DMS53 treated with DMSO at 0.1 percent for 48 hours (cell line): ENCODE data around the gene ASTL.

Experiments
- DNase-seq: peaks from one replicate; lab custom pipeline; 2025; ENCODE audit not compliant: unreplicated experiment; lab: John Stamatoyannopoulos, UW

Gene ASTL

DNA sequence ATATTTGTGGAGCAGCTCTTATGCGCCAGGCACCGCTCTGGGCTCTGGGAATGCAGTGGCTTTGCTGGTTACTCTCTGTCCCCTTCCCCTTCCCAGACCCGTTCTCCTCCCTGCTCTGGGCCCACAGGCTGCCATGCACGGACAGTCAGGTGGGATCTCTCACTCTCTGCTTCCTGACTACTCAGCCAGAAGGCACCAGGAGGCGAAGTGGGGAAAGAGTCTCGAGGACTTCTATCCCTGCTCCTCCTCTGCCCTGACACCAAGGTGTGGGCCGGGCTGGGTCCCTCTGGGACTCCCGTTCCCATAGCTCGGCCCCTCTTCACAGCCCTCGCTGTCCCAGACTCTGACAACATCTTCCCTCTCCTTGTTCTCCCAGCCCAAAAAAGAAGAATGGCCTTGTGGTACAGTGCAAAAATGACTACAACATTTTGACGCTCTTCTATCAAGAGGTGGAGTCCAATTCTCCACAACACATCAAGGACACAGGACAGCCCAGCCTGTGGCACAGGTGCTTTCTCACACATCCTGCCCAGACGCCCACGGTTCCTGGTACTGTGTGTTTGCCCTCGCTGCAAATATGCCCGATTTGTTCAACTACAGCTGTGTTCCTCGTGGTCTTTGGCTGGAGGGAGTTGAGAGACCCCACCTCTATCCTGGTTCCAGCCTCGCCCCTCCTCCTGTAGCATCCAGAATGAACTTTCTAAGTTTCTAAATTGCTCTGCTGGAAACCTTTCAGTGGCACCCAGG, 21.0 kb upstream of the ASTL start:
- no peak for DNase-seq

DNA sequence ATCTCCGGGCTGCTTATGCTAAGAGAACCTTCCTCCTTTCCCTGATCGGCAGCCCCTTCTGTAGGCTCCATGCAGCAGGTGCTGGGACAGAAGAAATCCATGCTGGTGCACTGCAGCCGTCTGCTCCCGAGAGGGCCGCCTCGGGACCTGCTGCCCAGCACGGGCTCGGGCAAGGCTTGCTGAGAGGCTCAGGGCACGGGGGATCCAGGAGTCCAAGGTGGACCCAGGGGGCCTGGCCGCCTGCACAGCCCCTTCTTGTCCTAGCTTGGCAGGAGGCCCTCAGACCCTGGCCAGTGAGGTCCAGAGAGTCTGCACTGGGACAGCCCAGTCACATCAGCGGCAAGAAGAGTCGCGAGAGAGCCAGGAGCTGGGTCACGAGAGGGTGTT, 20.2 kb upstream of the ASTL start:
- DNase-seq: no peak

DNA sequence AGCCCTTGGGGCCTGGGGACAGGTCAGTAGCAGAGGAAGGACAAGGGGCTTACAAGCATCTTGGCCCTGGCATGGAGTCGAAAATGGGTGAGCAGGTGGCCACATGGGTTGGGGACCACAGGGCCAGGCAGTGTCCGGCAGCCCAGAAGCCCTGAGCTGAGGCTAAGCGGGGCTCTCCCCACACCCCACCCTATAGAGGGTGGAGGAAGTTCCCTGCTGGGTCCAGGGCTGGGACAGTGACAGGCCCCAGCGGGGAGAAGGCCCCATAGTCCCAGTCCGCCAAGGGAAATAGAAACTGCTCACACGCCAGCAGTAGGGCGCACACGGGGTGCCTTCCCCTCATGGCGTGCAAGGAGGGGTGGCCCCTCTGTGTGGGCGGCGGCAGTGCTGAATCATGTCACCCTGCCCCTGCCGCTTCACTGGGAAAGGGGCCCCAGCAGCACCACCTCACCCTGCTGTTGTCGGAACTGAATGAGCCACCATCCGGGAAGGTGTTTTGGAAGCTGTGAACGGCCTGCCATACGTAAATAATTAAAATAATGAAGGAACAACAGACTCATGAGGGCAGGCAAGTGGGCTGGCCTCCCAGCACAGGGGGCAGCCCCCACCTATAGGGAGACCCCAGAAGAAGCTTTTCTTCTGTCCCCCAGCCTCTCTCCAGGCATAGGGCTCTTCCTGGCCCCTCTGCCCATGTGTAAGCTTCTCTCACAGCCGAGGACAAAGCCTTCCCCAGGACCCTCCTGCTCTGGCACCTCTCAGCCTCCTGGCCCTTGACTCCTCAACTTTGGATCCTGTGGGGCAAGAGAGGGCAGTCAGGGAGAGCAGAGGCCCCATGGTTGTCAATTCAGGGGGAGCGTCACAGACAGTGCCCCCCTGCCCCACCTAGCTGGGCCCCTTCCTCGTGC, 19.6 kb upstream of the ASTL start:
- DNase-seq: no peak

DNA sequence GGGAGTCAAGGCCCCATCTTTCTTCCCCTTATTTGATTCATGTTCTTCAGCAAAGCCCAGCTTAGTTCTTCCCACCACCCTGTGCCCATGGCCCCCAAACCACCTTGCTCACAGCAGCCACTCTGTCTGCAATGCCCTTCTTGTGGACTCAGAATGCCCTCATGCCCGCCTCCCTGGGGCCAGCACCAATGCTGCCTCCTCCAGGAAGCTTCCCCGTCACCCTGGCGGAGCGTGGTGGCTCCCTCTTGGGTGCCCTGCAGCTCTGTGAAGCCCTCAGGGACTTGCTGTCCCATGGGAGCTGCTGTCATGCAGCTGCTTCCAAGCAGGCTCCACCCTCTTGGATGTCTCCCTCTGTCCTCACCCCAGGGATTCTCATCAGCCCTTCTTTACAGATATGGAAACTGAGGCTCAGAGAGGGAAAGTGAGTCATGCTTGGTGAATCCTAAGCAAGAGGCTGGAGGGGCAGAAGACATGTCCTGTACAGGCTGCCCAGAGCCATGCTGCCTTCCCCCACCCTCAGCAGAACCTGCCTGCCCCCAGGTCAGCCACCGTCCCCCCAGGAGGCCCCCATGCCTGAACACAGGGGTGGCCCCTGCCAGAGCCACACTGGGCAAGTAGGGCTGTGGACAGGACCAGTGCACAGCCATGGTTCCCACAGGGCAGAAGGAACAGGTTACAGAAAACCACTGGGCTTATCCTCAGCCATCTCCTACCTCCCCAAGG, 18.8 kb upstream of the ASTL start:
- DNase-seq: no peak

DNA sequence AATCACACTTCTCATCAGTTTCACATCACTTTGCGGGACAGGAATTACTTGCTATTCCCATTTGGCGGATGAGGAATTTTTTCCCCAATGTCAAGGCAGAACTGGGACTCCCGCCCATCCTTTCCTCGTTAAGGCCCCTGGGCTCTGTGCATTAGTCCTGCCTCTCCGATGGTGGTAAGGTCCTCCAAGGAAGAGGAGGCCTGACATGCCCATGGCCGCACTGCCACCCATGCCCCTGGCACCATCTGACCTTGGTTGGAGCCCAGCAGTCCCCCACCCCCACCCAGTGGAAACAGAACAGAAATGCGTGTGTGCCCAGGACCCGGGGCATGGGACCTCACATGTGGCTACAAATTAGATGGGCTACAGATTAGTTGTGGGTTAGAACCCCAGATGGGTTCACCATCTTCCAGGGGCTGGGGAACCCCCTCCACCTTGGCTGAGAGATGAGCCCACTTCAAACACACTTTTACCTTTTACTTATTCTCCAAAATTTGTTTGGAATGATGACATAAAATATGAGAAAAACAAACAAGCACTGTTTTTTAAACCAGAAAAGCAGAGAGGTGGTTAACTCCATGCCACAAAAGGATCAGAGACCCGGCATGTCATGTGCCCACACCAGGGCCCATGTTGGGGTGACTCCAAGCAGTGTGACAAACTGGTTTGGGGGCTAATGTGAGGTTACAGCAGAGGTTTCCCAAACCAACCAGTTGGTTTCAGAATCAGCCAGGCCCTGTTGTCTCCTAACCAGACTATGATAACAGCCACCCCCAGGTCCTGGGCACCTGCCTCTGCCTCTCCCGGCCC, 17.9 kb upstream of the ASTL start:
- no peak for DNase-seq

DNA sequence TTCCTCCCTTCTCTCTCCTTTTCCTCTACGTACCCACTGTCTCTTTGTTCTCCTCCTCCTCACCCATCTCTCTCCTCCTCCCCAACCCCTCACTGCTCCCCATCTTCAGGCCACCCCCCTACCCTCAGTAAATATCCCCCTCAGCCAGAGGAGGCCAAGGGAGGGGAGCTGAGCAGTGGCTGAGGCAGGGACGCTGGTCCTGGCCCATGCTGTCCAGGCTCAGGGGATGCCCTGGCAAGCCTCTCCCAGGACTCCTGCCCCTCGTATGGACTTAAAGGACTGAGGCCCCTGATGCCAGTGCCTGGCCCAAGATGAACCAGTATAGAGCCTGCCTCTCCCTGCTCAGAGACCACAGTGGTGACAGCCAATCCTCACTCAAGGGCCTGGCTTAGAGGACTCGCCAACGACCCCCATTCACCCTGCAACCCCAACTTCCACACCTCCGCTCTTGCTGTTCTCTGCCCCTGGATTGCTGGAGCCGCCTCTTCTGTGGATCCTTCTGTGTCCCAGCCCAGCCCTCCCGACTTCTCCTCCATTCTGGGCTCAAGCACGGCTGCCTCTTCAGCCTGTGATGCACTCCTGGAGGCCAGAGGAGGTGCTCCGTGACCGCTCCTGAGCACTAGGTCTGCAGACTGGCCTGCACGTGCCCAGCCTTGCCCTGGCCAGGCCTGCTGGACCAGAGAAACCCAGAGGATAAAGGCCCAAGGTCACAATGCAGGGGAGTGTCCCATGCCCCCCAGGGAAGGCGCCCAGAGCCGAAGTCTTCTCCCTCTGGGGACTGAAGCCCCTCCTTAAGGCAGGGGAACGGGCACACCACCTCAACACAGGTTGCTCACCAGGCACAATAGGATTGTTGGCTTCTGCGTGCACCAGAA, 16.4 kb upstream of the ASTL start:
- DNase-seq: no peak

DNA sequence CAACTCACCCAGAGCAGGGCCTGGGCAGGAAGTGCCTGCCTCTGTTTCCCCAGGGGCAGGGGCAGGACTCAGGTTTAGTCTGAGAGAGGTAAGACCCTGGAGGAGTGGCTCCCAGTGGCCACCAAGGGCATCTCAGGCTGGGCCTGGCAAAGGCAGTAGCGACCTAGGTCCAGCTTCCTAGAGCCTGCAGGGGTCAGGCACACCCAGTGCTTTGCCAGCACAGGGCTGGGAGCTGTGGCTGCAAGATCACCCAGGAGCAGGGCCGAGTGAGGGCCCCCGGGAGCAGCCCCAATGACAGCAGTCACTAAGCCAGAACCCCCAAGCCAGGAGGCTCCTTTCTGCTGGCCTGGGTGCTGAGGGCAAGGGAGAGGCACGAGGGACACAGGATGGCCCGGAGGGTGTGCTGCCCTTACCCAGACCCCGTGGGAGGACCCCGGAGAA, 15.7 kb upstream of the ASTL start:
- DNase-seq: no peak

DNA sequence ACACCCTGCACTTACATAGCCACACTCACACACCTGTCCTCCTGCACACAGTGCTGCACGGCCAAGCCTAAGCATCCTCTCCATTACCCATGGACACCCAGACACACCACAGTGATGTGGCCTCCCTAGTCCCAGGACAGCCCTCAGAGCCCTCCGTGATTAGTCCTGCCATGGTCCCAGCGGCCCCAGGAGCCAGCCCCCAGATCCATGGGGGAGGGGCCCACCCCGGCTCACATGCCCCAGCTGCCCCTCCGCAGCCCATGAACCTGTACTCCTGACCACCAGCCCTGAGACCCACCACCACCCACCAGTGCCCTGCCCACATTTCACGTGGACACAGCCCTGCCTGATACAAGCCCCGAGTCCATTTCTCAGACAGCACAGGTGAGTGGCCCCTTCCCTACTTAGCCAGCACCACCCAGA, 15.0 kb upstream of the ASTL start:
- DNase-seq: no peak

DNA sequence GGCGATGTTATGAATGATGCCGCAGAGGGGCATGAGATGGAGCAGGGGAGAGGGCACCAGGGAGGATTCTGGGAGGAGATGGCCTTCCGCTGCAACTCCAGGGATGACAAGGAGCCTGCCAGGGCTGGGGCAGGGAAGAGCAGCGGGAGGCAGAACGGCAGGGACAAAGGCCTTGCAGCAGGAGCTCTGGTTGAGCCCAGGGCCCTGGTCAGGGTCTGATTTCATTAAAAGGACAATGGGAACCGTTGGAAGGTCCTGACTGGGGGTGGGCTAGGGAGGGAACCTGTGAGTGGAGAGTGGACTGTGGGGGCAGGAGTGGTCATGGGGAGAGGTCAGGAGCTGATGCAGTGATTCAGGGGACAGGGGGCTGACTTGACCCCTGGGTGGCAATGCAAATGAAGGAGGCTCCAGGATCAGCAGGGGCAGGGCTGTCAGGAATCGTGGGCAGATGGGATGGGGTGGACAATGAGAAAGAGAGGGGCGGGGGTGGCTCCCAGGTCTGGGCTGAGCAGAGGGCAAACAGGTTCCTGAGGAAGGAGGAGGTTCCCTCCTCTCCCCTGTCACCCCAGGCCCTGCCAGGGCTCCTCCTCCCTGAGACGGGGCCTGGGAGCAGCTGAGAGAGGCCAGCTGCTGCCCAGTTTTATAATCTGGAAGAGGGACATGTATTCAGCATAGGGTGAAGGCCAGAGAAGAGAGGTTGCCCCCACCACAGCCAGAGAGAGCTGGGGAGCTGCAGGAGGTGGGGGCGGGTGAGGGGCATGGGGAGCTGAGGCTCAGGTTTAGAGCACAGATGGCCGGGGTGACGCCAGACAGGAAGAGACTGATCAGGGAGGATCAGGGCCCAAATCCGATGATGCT, 14.2 kb upstream of the ASTL start:
- DNase-seq: no peak

DNA sequence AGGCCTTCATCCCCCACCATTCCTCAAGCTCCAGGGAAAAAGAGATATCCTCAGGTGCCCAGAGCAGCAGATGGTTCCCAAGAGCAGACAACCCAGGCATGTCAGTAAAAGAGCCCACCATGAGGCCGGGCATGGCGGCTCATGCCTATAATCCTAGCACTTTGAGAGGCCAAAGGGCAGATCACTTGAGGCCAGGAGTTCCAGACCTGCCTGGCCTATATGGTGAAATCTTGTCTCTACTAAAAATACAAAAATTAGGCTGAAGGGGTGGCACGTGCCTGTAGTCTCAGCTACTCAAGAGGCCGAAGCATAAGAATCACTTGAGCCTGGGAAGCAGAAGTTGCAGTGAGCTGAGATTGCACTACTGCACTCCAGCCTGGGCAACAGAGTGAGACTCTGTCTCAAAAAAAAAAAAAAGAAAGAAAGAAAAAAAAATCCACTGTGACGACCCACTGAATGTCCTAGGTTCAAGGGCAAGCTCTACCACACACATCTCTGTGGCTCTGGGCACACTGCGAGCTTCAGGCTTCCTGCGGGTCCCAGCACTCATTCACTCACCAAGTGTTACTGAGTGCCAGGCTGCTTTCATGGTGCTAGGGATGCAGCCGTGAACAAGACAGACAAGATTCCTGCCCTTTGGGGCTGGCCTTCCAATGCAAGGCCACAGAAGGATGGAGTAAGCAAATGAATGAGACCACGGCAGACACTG, 13.4 kb upstream of the ASTL start:
- no peak for DNase-seq

DNA sequence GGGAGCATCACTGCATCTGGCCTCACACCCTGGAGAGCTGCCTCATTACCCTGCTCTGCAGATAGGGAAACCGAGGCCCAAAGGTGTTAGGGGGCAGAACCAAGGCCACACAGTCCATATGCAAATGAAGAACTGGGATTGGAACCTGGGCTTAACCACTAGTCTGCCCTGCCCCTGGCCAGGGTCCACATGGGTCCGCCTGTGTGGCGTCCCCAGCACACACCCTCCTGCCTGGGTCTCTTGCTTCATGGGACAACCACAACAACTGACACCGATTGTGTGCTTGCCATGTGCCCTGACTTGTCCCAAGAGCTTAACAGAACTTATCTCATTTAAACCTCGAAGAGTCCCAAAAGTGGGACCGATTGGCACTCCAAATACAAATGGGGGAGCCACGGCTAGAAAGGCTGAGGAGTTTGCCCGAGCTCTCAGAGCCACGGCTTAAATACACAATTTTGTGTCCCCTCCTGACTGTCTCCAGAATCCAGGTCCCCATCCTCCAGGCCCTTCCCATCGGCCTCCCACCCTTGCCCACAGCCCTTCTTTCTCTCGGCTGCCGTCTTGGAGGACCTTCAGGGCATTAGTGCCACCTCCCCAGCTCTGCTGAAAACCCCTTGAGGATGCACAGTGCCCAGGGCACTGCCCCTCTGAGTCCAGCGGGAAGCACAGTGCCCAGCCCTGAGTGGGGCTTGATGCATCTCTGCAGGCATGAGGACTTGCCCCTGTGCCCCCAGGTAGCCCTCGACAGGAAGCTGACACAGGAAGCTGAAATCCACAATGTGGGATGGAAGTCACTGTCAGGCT, 12.7 kb upstream of the ASTL start:
- DNase-seq: no peak

DNA sequence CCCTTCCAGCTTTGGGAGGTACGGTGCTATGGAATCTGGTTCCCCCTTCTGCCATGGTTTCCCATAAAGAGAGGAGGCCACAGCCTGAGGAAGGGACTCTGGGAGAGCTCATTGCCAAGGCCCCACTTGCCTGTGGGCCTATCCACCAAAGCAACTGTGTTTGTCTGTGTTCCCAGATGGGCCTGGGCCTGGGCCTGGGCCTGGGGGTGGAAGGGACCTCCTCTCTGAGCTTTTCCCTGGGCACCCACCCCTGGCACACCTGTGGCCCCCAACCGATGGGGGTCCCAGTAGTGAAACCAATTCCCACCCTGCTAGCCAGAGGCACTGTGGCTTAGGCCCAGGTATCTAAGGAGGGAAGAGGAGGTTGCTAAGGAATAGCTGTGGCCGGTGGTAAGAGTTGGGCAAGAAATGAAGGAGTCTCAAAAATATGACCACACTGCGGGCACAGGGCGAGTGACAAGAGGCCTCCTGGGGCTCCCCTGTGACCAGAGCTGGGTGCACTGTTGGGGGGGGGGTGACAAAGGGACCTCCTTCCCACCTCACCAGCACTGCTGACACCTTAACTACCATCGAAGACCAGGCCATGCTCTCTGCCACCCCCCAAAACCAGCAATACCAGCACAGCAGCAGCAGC, 11.8 kb upstream of the ASTL start:
- DNase-seq: no peak

DNA sequence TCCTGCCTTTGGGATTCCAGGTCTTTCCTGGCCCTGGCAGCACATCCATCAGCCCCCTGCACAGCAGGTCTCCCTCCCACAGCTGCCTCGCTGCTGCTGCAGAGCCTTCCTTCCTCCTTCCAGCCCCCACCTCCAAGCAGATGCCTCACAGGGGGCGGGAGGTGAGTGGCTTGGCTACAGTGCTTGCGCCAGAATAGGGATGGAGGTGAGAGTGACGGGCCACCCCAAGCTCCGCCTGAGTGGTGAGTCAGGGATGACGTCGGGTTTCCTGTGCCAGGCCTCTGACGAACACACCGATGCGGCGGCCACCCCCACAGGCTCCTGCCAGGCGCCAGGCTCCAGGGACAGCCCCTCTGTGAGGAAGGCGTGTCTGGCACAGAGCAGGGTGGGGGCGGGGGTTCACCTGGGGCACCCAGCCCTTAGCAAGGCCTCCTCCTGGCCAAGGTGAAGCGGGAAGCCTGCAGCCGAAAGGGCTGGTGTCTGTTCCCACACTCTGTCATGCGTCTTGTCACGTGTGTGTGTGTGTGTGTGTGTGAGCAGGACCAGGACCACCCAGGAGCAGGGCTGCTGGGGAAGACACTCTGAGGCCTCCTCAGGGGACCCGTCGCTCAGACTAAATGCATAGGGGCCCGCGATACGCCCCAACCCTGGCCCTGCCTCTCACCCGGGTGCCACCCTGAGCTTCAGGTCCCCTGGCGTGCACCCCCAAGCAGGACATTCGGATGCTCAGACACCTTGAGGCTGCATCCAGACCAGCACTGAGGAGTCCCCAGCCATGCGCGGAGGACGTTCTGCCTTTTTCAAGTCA, 10.3 kb upstream of the ASTL start:
- DNase-seq: peak; percentile 82

DNA sequence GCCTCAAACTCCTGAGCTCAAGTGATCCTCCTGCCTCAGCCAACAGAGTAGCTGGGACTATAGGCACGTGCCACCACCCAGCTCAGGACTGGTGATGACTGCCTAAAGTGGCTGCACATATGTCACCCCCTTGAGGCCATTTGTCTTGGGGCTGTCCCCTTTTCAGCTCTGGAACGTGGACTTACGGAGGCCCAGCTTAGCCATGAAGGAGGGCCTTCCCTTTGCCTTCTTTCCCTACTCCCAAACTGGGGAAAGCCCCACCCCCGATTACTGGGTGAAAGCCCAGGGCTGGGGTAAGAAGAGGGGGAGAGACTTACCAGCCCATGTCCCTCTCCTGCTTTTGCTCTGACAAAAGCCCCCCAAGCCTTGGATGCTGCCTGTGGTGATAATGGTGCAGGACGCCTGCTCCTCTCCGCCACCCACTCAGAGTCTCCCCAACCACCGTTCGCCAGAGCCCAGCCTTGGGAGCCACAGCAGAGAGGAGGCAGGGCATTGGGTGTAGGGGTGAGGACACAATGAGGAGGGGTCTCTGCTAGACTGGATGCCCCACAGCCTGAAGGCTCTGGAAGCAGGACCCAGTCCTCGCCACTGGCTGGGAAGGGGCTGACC, 9.4 kb upstream of the ASTL start:
- no peak for DNase-seq

DNA sequence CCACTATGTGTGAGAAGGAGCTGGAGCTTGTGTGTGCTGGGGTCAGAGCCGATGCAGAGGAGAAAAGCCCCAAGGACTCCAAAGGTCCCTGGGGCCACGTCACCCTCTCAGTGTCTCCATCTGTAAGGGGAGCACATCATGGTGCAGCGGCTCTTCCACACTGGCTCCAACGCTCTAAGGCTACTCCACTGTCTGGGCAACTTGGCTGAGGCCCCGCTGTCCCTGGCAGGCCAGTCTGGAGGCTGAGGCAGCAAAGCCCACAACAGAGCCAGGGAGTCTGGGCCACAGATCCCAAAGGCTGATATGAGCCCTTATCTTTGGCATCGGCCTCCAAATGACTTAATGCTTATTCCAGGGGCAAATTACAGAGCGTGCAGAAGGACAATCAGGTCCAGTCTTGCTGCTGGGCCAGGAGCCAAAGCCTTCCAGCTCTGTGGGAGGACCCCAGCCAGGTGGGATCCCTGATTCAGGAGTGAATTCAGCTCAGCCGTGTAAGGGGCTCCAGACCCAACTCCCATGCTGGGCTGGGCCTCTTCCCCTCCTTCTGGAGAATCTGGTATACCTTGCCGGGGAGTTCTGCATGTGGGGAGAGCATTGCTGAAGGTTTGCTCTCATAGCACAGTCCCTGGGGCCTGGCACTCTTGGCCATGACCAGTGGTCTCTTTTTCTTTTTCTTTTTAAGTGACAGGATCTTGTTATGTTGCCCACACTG, 8.7 kb upstream of the ASTL start:
- DNase-seq: no peak
